ENCODE results near the gene GDPD1. TPM values are rescaled to one million over a fixed set of nuclear protein-coding genes. Genes with fewer than 3 reads are reported as not detected.
A peak's percentile ranks its signal among the peaks of the same experiment; 100 is the strongest.
"Not testable (repeated sequence)": the region's sequence is repeated elsewhere in the genome, so short reads cannot be mapped to it uniquely, and the experiment has no call there.

GDPD1 gene
- total RNA-seq = 10 to 100 TPM in 2 of 4 donors, 1 to 10 TPM in 1, not detected in 1; 9.3 to 14.5 (median 13.0) TPM

DNA sequence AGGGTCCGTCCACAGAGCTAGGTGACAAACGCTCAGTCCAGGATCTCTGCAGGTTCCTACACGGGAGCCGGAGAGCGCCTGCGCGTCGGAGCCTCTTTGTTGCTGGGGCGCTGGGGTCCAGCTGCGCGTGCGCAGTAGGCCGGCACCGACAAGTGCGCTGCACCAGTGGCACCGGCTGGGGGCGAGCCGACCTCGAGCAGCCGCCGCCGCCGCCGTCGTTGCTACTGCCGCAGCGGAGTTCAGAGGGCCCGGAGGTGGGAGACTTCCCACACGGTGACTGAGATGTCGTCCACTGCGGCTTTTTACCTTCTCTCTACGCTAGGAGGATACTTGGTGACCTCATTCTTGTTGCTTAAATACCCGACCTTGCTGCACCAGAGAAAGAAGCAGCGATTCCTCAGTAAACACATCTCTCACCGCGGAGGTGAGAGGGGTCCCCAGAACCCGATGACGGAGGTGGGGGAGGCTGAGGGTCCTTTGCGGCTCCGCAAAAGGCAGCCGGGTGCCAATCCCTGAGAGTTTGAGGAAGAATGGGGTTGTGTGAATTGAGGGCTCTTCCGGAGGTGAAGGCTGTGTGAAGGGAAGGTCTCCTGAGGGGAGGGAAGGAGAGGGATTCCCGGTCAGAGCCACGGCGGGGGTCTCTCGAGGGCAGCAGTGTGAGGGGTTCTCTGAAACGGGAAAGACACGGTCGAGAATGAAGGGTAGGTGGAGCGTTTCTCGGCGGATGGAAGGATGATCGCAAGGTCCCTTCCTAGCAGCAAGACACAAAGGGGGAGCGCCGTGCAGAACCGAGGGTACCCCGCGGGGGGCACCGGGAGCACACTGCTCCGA, at the start of gene GDPD1:
Gene GDPD1, plus strand, starts transcription at position 184 of the 831 bp plus-strand sequence. Its CDS starts 99 bp downstream, at position 283.
- no peaks in the 10 kb centered on the region for H3K27me3 ChIP-seq
- H3K4me3 ChIP-seq = peak within 1 kb of the TSS; percentile 56 to 76 (median 72)
- peak within 1 kb of the TSS; percentile 68 to 80 (median 74) for H3K27ac ChIP-seq
- DNase-seq = peak; percentile 94 to 98 (median 96)
- H3K36me3 ChIP-seq = no peaks in the 10 kb centered on the region
- H3K4me1 ChIP-seq = peaks cover 0 to 4% (median 0%) of the 10 kb centered on the region in 4 donors
- H3K9me3 ChIP-seq = no peaks in the 10 kb centered on the region
- TF ChIP-seq, protein P1, sequence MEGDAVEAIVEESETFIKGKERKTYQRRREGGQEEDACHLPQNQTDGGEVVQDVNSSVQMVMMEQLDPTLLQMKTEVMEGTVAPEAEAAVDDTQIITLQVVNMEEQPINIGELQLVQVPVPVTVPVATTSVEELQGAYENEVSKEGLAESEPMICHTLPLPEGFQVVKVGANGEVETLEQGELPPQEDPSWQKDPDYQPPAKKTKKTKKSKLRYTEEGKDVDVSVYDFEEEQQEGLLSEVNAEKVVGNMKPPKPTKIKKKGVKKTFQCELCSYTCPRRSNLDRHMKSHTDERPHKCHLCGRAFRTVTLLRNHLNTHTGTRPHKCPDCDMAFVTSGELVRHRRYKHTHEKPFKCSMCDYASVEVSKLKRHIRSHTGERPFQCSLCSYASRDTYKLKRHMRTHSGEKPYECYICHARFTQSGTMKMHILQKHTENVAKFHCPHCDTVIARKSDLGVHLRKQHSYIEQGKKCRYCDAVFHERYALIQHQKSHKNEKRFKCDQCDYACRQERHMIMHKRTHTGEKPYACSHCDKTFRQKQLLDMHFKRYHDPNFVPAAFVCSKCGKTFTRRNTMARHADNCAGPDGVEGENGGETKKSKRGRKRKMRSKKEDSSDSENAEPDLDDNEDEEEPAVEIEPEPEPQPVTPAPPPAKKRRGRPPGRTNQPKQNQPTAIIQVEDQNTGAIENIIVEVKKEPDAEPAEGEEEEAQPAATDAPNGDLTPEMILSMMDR (IDR thresholded peaks at IDR 0.05) = peak; percentile 47 to 94 (median 75)
- peak; percentile 43 to 70 for TF ChIP-seq POLR2A (IDR thresholded peaks at IDR 0.05)

DNA sequence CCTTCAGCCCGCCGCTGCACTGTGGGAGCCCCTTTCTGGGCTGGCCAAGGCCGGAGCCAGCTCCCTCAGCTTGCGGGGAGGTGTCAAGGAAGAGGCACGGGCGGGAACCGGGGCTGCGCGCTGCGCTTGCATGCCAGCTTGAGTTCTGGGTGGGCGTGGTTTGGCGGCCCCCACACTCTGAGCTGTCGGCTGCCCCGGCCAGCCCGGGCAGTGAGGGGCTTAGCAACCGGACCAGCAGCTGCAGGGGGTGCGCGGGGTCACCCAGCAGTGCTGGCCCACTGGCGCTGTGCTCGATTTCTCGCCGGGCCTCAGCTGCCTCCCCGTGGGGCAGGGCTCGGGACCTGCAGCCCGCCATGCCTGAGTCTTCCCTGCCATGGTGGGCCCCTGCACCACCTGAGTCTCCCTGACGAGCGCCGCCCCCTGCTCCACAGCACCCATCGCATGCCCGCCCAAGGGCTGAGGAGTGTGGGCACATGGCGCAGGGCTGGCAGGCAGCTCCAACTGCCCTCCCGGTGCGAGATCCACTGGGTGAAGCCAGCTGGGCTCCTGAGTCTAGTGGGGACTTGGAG, 47.8 kb upstream of the GDPD1 start:
- no peaks in the 10 kb centered on the region for H3K36me3 ChIP-seq
- TF ChIP-seq POLR2A (IDR thresholded peaks at IDR 0.05) = no peak
- TF ChIP-seq, protein P1 (IDR thresholded peaks at IDR 0.05) = no peak
- DNase-seq = no peak

DNA sequence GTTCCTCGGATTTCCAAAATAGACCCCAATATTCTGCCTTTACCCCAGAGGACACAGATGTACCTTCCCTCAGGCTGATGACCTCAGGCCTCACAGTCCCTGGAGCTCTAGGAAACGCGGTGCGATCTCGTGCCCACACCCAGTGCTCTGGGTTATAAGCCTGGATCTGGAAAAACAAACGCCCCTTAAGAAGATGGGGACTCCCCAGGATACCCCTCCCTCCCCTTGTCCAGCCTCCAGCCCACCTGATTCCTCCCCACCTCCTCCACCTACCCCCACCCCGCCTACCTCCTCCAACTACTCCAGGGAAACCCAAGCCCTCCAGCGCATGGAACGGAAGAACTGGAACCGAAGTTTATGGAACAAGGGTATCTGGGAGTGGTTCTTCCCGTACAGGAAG, 45.6 kb upstream of the GDPD1 start:
- Histone ChIP-seq H3K9me3 (no peaks in the 10 kb centered on the region), H3K27ac (no peak overlapping the region), H3K27me3 (no peaks in the 10 kb centered on the region), H3K36me3 (no peaks in the 10 kb centered on the region), H3K4me1 (no peaks in the 10 kb centered on the region), H3K4me3 (no peak overlapping the region)
- TF ChIP-seq POLR2A (IDR thresholded peaks at IDR 0.05) = no peak
- TF ChIP-seq, protein P1 (IDR thresholded peaks at IDR 0.05) = no peak
- no peak for DNase-seq

More for the DNA sequence above, 47.8 kb upstream of the GDPD1 start:
- Histone ChIP-seq H3K4me1 (no peaks in the 10 kb centered on the region), H3K9me3 (no peaks in the 10 kb centered on the region), H3K4me3 (no peak overlapping the region), H3K27me3 (no peaks in the 10 kb centered on the region), H3K27ac (no peak overlapping the region)

DNA sequence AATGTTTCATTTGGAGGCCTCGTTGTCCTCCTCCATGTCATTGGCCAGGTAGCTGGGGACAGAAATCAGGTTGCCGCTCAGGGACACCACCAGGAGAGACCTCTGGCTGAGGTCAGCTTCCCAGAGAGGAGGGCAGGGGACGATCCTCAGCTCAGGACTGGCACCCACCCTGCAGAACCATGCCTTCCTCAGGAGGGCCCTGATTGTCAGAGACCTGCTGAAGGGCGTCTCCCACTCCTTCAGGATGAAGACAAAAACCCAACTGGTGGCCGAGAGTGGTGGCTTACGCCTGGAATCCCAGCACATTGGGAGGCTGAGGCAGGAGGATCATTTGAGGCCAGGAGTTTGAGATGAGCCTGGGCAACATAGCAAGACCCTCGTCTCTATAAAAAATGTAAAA, 45.2 kb upstream of the GDPD1 start:
- no peaks in the 10 kb centered on the region for H3K36me3 ChIP-seq
- H3K27ac ChIP-seq = no peak overlapping the region
- no peaks in the 10 kb centered on the region for H3K4me1 ChIP-seq
- no peaks in the 10 kb centered on the region for H3K27me3 ChIP-seq
- no peaks in the 10 kb centered on the region for H3K9me3 ChIP-seq
- no peak overlapping the region for H3K4me3 ChIP-seq
- TF ChIP-seq, protein P1 (IDR thresholded peaks at IDR 0.05) = no peak
- TF ChIP-seq POLR2A (IDR thresholded peaks at IDR 0.05) = no peak
- no peak for DNase-seq

DNA sequence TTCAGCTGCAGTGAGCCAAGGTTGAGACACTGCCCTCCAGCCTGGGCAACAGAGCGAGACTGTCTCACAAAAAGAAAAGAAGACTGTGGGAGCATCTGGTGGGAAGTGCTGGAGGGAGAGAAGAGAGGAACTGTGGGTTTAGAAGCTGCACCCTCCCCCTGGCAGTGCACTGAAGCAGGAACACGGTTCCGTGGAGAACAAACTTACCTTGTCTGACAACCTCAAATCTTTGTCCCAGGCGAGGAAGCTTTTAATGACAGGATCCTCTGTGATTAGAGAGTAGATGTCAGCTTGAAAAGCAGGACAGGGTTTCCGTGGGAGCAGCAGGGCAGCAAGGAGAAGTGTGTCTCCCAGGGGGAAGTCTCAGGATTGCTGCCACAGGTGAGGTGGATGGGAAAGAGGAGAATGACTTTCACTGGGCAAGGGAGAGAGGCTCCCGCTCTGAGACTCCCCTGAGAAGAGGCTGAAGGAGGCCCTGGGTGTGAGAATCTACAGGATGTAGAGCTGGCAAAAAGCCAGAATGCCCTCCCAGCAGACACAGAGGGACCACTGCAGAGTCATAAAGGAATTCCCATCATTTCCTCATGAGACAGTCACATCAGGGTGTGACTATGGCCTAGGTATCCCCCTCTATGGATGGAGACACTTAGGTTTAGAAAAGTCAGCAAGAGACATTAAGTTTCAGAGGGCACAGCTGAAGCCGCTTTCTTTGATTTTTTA, 41.9 kb upstream of the GDPD1 start:
- no peak for DNase-seq
- no peak overlapping the region for H3K4me3 ChIP-seq
- H3K27ac ChIP-seq = no peak overlapping the region
- no peaks in the 10 kb centered on the region for H3K36me3 ChIP-seq
- H3K4me1 ChIP-seq = no peaks in the 10 kb centered on the region
- H3K9me3 ChIP-seq = no peaks in the 10 kb centered on the region
- no peaks in the 10 kb centered on the region for H3K27me3 ChIP-seq
- TF ChIP-seq, protein P1 (IDR thresholded peaks at IDR 0.05) = no peak
- no peak for TF ChIP-seq POLR2A (IDR thresholded peaks at IDR 0.05)

DNA sequence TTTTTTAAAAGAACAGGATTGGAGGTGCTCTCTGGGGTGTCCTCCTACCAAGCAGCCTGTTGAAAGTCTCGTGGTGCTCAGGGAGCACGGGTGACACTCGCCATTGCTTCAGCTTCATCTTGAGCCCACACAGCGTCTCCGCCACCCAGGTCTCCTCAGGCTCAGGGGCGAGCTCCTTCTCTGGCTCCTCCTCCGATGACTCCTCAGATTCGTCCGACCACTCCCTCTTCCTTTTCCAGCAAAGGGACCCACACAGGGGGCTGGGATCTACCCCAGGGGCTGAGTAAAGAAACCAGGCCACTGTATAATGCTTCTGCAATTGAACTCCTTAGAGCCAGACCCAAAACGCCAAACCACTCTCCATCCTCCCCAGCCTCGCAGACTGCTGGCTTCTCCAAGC, 40.7 kb upstream of the GDPD1 start:
- not testable (repeated sequence) for H3K9me3 ChIP-seq, H3K27ac ChIP-seq, H3K36me3 ChIP-seq, H3K27me3 ChIP-seq, H3K4me1 ChIP-seq, DNase-seq, H3K4me3 ChIP-seq

All from Peyer's patch (tissue), 4 donors.